ENCODE results near the gene RPL37. TPM values are rescaled to one million over a fixed set of nuclear protein-coding genes. Genes with fewer than 3 reads are reported as not detected.

Gene RPL37
- total RNA-seq, 1 experiment from 2014 or later, result 1,279 TPM

- ChIA-PET CTCF (no interaction called here), RAD21 (ENCODE audit: low non-redundant PET in 1 of 2, low total read pairs in 2 of 2, uncharacterized antibody in 2 of 2, unreplicated experiment in 2 of 2) (no interaction called here), POLR2A (no interaction called here)
- no peaks in the 10 kb centered on the region for H3K79me2 ChIP-seq (ENCODE audit: insufficient read depth, low read length)
- H3K4me1 ChIP-seq (ENCODE audit: control insufficient read depth in 1 of 2, insufficient read depth in 2 of 2, low read length in 2 of 2), result no peaks in the 10 kb centered on the region
- no peaks in the 10 kb centered on the region for H4K20me1 ChIP-seq (ENCODE audit: insufficient read depth)
- H3K9ac ChIP-seq (ENCODE audit: low read length), result no peak overlapping the region
- no peak overlapping the region for H2AFZ ChIP-seq (ENCODE audit: low read depth, low read length, poor library complexity, severe bottlenecking)
- TF ChIP-seq EZH2phosphoT487 (IDR thresholded peaks at IDR 0.05; ENCODE audit: borderline replicate concordance) (no peak), POLR2A (IDR thresholded peaks at IDR 0.05; ENCODE audit: borderline replicate concordance, extremely low read depth, insufficient read depth, insufficient read length) (no peak), MAX (IDR thresholded peaks at IDR 0.05) (no peak), POLR2AphosphoS5 (IDR thresholded peaks at IDR 0.05; ENCODE audit: low read depth, low read length) (no peak), YY1 (IDR thresholded peaks at IDR 0.05; ENCODE audit: extremely low read depth, insufficient replicate concordance, low read depth, low read length) (no peak), SRF (IDR thresholded peaks at IDR 0.05; ENCODE audit: low read depth) (no peak)
- H3K4me3 ChIP-seq (replicated peaks in 1 of 2; ENCODE audit: low read depth in 1 of 2, low read length in 2 of 2), result no peak overlapping the region
- ATAC-seq (no peak), DNase-seq (ENCODE audit: low read depth, low spot score) (no peak)
- no peaks in the 10 kb centered on the region for H3K9me2 ChIP-seq (ENCODE audit: insufficient read depth)
- BruUV-seq (replicated peaks), result no TSS peak
- H3K9me3 ChIP-seq (ENCODE audit: control insufficient read depth in 1 of 2, insufficient read depth in 1 of 2, low read depth in 1 of 2, low read length in 2 of 2), result no peaks in the 10 kb centered on the region
- no peak overlapping the region for H3K27ac ChIP-seq (ENCODE audit: low read depth, low read length)
- intact Hi-C loops (cut with micrococcal nuclease), result no loop called here
- H3K27me3 ChIP-seq (ENCODE audit: insufficient read depth, low read length), result no peaks in the 10 kb centered on the region
- H3K4me2 ChIP-seq (ENCODE audit: low read length), result no peak overlapping the region
- no peaks in the 10 kb centered on the region for H3K36me3 ChIP-seq (ENCODE audit: control insufficient read depth in 1 of 2, insufficient read depth in 2 of 2, low read length in 2 of 2)
Measured at GRCh38 chr5:40869384-40869783, 34.4 kb upstream of the RPL37 start.

- H3K79me2 ChIP-seq (ENCODE audit: insufficient read depth, low read length), result no peaks in the 10 kb centered on the region
- no peaks in the 10 kb centered on the region for H3K9me2 ChIP-seq (ENCODE audit: insufficient read depth)
- intact Hi-C loops (cut with micrococcal nuclease), result no loop called here
- H3K9me3 ChIP-seq (ENCODE audit: control insufficient read depth in 1 of 2, insufficient read depth in 1 of 2, low read depth in 1 of 2, low read length in 2 of 2), result no peaks in the 10 kb centered on the region
- H4K20me1 ChIP-seq (ENCODE audit: insufficient read depth), result no peaks in the 10 kb centered on the region
- H3K36me3 ChIP-seq (ENCODE audit: control insufficient read depth in 1 of 2, insufficient read depth in 2 of 2, low read length in 2 of 2), result no peaks in the 10 kb centered on the region
- BruUV-seq (replicated peaks), result no TSS peak
- H3K4me3 ChIP-seq (replicated peaks in 1 of 2; ENCODE audit: low read depth in 1 of 2, low read length in 2 of 2), result no peak overlapping the region
- ChIA-PET CTCF (no interaction called here), RAD21 (ENCODE audit: low non-redundant PET in 1 of 2, low total read pairs in 2 of 2, uncharacterized antibody in 2 of 2, unreplicated experiment in 2 of 2) (no interaction called here), POLR2A (no interaction called here)
- no peak overlapping the region for H2AFZ ChIP-seq (ENCODE audit: low read depth, low read length, poor library complexity, severe bottlenecking)
- no peak overlapping the region for H3K27ac ChIP-seq (ENCODE audit: low read depth, low read length)
- TF ChIP-seq ZBTB33 (IDR thresholded peaks at IDR 0.05; ENCODE audit: extremely low read depth, insufficient replicate concordance, low read length) (no peak), EZH2phosphoT487 (IDR thresholded peaks at IDR 0.05; ENCODE audit: borderline replicate concordance) (no peak), CBX3 (IDR thresholded peaks at IDR 0.05; ENCODE audit: low read depth) (no peak), YY1 (IDR thresholded peaks at IDR 0.05; ENCODE audit: extremely low read depth, insufficient replicate concordance, low read depth, low read length) (no peak), JUND (IDR thresholded peaks at IDR 0.05) (no peak), REST (IDR thresholded peaks at IDR 0.05; ENCODE audit: low read depth) (no peak), POLR2A (IDR thresholded peaks at IDR 0.05; ENCODE audit: borderline replicate concordance, extremely low read depth, insufficient read depth, insufficient read length) (no peak), EZH2 (IDR thresholded peaks at IDR 0.05) (no peak)
- no peak for ATAC-seq
- H3K4me2 ChIP-seq (ENCODE audit: low read length), result no peak overlapping the region
- DNase-seq (ENCODE audit: low read depth, low spot score), result no peak
- H3K27me3 ChIP-seq (ENCODE audit: insufficient read depth, low read length), result no peaks in the 10 kb centered on the region
- H3K9ac ChIP-seq (ENCODE audit: low read length), result no peak overlapping the region
- H3K4me1 ChIP-seq (ENCODE audit: control insufficient read depth in 1 of 2, insufficient read depth in 2 of 2, low read length in 2 of 2), result no peaks in the 10 kb centered on the region
Measured at GRCh38 chr5:40866844-40867243, 31.8 kb upstream of the RPL37 start.
